Measurements from ENCODE around the gene USP20.

Gene USP20

GRCh38 chr9:129865668-129866320 lies 30.5 kb downstream of the USP20 start:
- no peak for DNase-seq (ENCODE audit: low read depth in 1 of 2, low spot score in 1 of 2)
- in situ Hi-C loops (cut with HindIII; ENCODE audit: low pct_unique_long_range_greater_than_20kb, low sequenced_read_pairs): no loop called here
- no peak for TF ChIP-seq JUND (IDR thresholded peaks at IDR 0.05; ENCODE audit: low read depth)

GRCh38 chr9:129866394-129867135 lies 31.3 kb downstream of the USP20 start:
- no peak for DNase-seq (ENCODE audit: low read depth in 1 of 2, low spot score in 1 of 2)
- in situ Hi-C loops (cut with HindIII; ENCODE audit: low pct_unique_long_range_greater_than_20kb, low sequenced_read_pairs): no loop called here
- no peak for TF ChIP-seq JUND (IDR thresholded peaks at IDR 0.05; ENCODE audit: low read depth)

GRCh38 chr9:129867136-129868022 lies 32.1 kb downstream of the USP20 start:
- TF ChIP-seq JUND (IDR thresholded peaks at IDR 0.05; ENCODE audit: low read depth): no peak
- DNase-seq (ENCODE audit: low read depth in 1 of 2, low spot score in 1 of 2): no peak
- in situ Hi-C loops (cut with HindIII; ENCODE audit: low pct_unique_long_range_greater_than_20kb, low sequenced_read_pairs): no loop called here

GRCh38 chr9:129868023-129868871 lies 33.0 kb downstream of the USP20 start:
- TF ChIP-seq JUND (IDR thresholded peaks at IDR 0.05; ENCODE audit: low read depth): no peak
- DNase-seq (ENCODE audit: low read depth in 1 of 2, low spot score in 1 of 2): no peak

GRCh38 chr9:129868872-129869486 lies 33.7 kb downstream of the USP20 start:
- no peak for DNase-seq (ENCODE audit: low read depth in 1 of 2, low spot score in 1 of 2)
- no peak for TF ChIP-seq JUND (IDR thresholded peaks at IDR 0.05; ENCODE audit: low read depth)
- in situ Hi-C loops (cut with HindIII; ENCODE audit: low pct_unique_long_range_greater_than_20kb, low sequenced_read_pairs): no loop called here

More at GRCh38 chr9:129868023-129868871, 33.0 kb downstream of the USP20 start:
- in situ Hi-C loops (cut with HindIII; ENCODE audit: low pct_unique_long_range_greater_than_20kb, low sequenced_read_pairs): no loop called here

GRCh38 chr9:129869585-129870501 lies 34.6 kb downstream of the USP20 start:
- no peak for DNase-seq (ENCODE audit: low read depth in 1 of 2, low spot score in 1 of 2)
- in situ Hi-C loops (cut with HindIII; ENCODE audit: low pct_unique_long_range_greater_than_20kb, low sequenced_read_pairs): no loop called here
- TF ChIP-seq JUND (IDR thresholded peaks at IDR 0.05; ENCODE audit: low read depth): no peak

GRCh38 chr9:129871046-129871445 lies 35.8 kb downstream of the USP20 start:
- DNase-seq (ENCODE audit: low read depth in 1 of 2, low spot score in 1 of 2): no peak
- in situ Hi-C loops (cut with HindIII; ENCODE audit: low pct_unique_long_range_greater_than_20kb, low sequenced_read_pairs): no loop called here
- TF ChIP-seq JUND (IDR thresholded peaks at IDR 0.05; ENCODE audit: low read depth): no peak

- TF ChIP-seq JUND (IDR thresholded peaks at IDR 0.05; ENCODE audit: low read depth): no peak
- in situ Hi-C loops (cut with HindIII; ENCODE audit: low pct_unique_long_range_greater_than_20kb, low sequenced_read_pairs): no loop called here
- DNase-seq (ENCODE audit: low read depth in 1 of 2, low spot score in 1 of 2): no peak
These were observed 38.4 kb downstream of the USP20 start for GRCh38 chr9:129873563-129874190.

GRCh38 chr9:129874261-129875101 lies 39.2 kb downstream of the USP20 start:
- in situ Hi-C loops (cut with HindIII; ENCODE audit: low pct_unique_long_range_greater_than_20kb, low sequenced_read_pairs): no loop called here
- no peak for DNase-seq (ENCODE audit: low read depth in 1 of 2, low spot score in 1 of 2)
- TF ChIP-seq JUND (IDR thresholded peaks at IDR 0.05; ENCODE audit: low read depth): no peak
